HCT116 (cell line): ENCODE results near the gene OTUD7B. TPM values are rescaled to one million over a fixed set of nuclear protein-coding genes. Genes with fewer than 3 reads are reported as not detected.

Experiments used
- ATAC-seq: fragments of 200-7000 bp; cut with Tn5 transposase; 2 replicates; pipeline ENCODE4 v1.9.1; 2020; ENCODE audit warnings: mild to moderate bottlenecking, moderate library complexity
- BruUV-seq: library from RNA; stranded (reverse); fragments of 400-500 nt; replicated peaks from 2 replicates; lab custom pipeline; 2021; lab: Mats Ljungman, UMichigan
- CTCF ChIA-PET: fragments of 300-600 bp; sonication (Branson Sonifier 250); formaldehyde crosslinking; loops from one replicate; lab custom pipeline; 2021; ENCODE audit warnings: antibody characterized with exemption; lab: Charles Lee
- POLR2A ChIA-PET: fragments of 300-600, 350-600 bp; sonication (Branson Sonifier 250); formaldehyde crosslinking; loops from one replicate; lab custom pipeline; 2021; ENCODE audit warnings: antibody characterized with exemption; lab: Charles Lee
- RAD21 ChIA-PET, 2 experiments: fragments of 300-600 bp; sonication (Branson Sonifier 250); formaldehyde crosslinking; loops; one replicate each; lab custom pipeline; 2023; ENCODE audit warnings: low total read pairs in 2 of 2; ENCODE audit not compliant: uncharacterized antibody in 2 of 2, unreplicated experiment in 2 of 2, low non-redundant PET in 1 of 2; lab: Charles Lee
- DNase-seq: peaks from one replicate; pipeline ENCODE4 v3.0.0-alpha.2; 2010; ENCODE audit warnings: low read depth, low spot score
- H2AFZ ChIP-seq: fragments of 200-600 bp; shearing (Covaris generic), sonication (generic); 2 replicates; pipeline ENCODE4 v1.6.1; 2017; ENCODE audit warnings: low read depth, mixed run types, mixed read lengths, antibody characterized with exemption, low read length; ENCODE audit not compliant: poor library complexity, severe bottlenecking
- H3K27ac ChIP-seq: 2 replicates; pipeline ENCODE4 v1.5.1; 2012; ENCODE audit warnings: low read depth, low read length
- H3K27me3 ChIP-seq: fragments of 200-600 bp; sonication (generic); 2 replicates; pipeline ENCODE4 v1.6.1; 2016; ENCODE audit warnings: mixed run types, low read length, mixed read lengths; ENCODE audit not compliant: insufficient read depth
- H3K36me3 ChIP-seq, 2 experiments: fragments of 200-500 bp in 1 of 2; fragments of 200-600 bp in 1 of 2; sonication (Bioruptor generic) in 1 of 2; sonication (generic) in 1 of 2; 2 replicates each; pipeline versions ENCODE4 v1.5.1 to v1.6.1; 2014 to 2016; ENCODE audit warnings: low read length in 2 of 2, inconsistent platforms in 1 of 2, mixed read lengths in 1 of 2, mixed run types in 1 of 2; ENCODE audit not compliant: insufficient read depth in 2 of 2, control insufficient read depth in 1 of 2
- H3K4me1 ChIP-seq, 2 experiments: fragments of 200-600 bp in 1 of 2; sonication (generic) in 1 of 2; 2 replicates each; pipeline versions ENCODE4 v1.5.1 to v1.6.1; 2012 to 2017; ENCODE audit warnings: low read length in 2 of 2, inconsistent platforms in 1 of 2, mild to moderate bottlenecking in 1 of 2, mixed read lengths in 1 of 2, mixed run types in 1 of 2, moderate library complexity in 1 of 2; ENCODE audit not compliant: insufficient read depth in 2 of 2, control insufficient read depth in 1 of 2
- H3K4me2 ChIP-seq: fragments of 200-600 bp; sonication (generic); 2 replicates; pipeline ENCODE4 v1.6.1; 2017; ENCODE audit warnings: mixed run types, low read length, mixed read lengths
- H3K4me3 ChIP-seq, 2 experiments: fragments of 200-600 bp in 1 of 2; sonication (generic) in 1 of 2; replicated peaks in 1 of 2; 2 replicates each; pipeline ENCODE4 v1.5.1; 2011 to 2016; ENCODE audit warnings: low read length in 2 of 2, control low read depth in 1 of 2, low read depth in 1 of 2, mild to moderate bottlenecking in 1 of 2, mixed read lengths in 1 of 2, mixed run types in 1 of 2
- H3K79me2 ChIP-seq: fragments of 200-600 bp; sonication (generic); 2 replicates; pipeline ENCODE4 v1.6.1; 2017; ENCODE audit warnings: mild to moderate bottlenecking, mixed run types, low read length, moderate library complexity, mixed read lengths; ENCODE audit not compliant: insufficient read depth
- H3K9ac ChIP-seq: fragments of 200-600 bp; sonication (generic); 2 replicates; pipeline ENCODE4 v1.6.1; 2016; ENCODE audit warnings: low read length, mixed read lengths
- H3K9me2 ChIP-seq: fragments of 200-600 bp; sonication (generic), shearing (Covaris generic); 2 replicates; pipeline ENCODE4 v1.6.1; 2017; ENCODE audit warnings: mixed run types, mild to moderate bottlenecking, moderate library complexity; ENCODE audit not compliant: insufficient read depth
- H3K9me3 ChIP-seq, 2 experiments: fragments of 200-500 bp in 1 of 2; fragments of 200-600 bp in 1 of 2; sonication (Bioruptor generic) in 1 of 2; sonication (generic) in 1 of 2; 2 replicates each; pipeline ENCODE4 v1.6.1; 2014 to 2017; ENCODE audit warnings: low read length in 2 of 2, mixed read lengths in 2 of 2, inconsistent platforms in 1 of 2, low read depth in 1 of 2, mild to moderate bottlenecking in 1 of 2, mixed run types in 1 of 2, moderate library complexity in 1 of 2; ENCODE audit not compliant: control insufficient read depth in 1 of 2, insufficient read depth in 1 of 2
- H4K20me1 ChIP-seq: fragments of 200-600 bp; sonication (generic), shearing (Covaris generic); 2 replicates; pipeline ENCODE4 v1.6.1; 2017; ENCODE audit warnings: mixed run types, mild to moderate bottlenecking, moderate library complexity; ENCODE audit not compliant: insufficient read depth
- CBX3 ChIP-seq: IDR thresholded peaks from 2 replicates; pipeline ENCODE4 v1.6.1; 2012; ENCODE audit warnings: low read depth
- ELF1 ChIP-seq: IDR thresholded peaks from 2 replicates; pipeline ENCODE4 v1.6.1; 2012; ENCODE audit warnings: low read depth, borderline replicate concordance
- EZH2 ChIP-seq: fragments of 200-600 bp; sonication (generic); IDR thresholded peaks from 2 replicates; pipeline ENCODE4 v1.6.1; 2017; ENCODE audit warnings: antibody characterized with exemption, mixed run types
- EZH2phosphoT487 ChIP-seq: fragments of 200-600 bp; IDR thresholded peaks from 2 replicates; pipeline ENCODE4 v1.6.1; 2018; ENCODE audit warnings: antibody characterized with exemption, borderline replicate concordance
- POLR2AphosphoS5 ChIP-seq: IDR thresholded peaks from 2 replicates; pipeline ENCODE4 v1.6.1; 2011; ENCODE audit warnings: mild to moderate bottlenecking, low read depth, low read length, moderate library complexity
- RAD21 ChIP-seq: IDR thresholded peaks from 2 replicates; pipeline ENCODE4 v1.6.1; 2012; ENCODE audit warnings: low read depth, mild to moderate bottlenecking
- SIN3A ChIP-seq: IDR thresholded peaks from 2 replicates; pipeline ENCODE4 v1.6.1; 2012; ENCODE audit warnings: low read depth
- SP1 ChIP-seq: IDR thresholded peaks from 2 replicates; pipeline ENCODE4 v1.6.1; 2012; ENCODE audit warnings: low read depth
- TCF7L2 ChIP-seq: IDR thresholded peaks from 2 replicates; pipeline ENCODE4 v1.7.0; 2011; ENCODE audit warnings: borderline replicate concordance, inconsistent platforms; ENCODE audit not compliant: insufficient read depth, insufficient read length; ENCODE audit errors: extremely low read depth
- YY1 ChIP-seq: IDR thresholded peaks from 2 replicates; pipeline ENCODE4 v1.6.1; 2011; ENCODE audit warnings: low read length, low read depth, moderate library complexity, mild to moderate bottlenecking; ENCODE audit not compliant: insufficient replicate concordance; ENCODE audit errors: extremely low read depth
- ZNF274 ChIP-seq: fragments of 200-500 bp; sonication (Bioruptor generic); IDR thresholded peaks from 2 replicates; pipeline ENCODE4 v1.6.1; 2014; ENCODE audit warnings: mild to moderate bottlenecking, low read depth, low read length, inconsistent platforms
- intact Hi-C: fragments of 100-400 bp; cut with micrococcal nuclease; formaldehyde crosslinking; loops from 2 replicates; pipeline ENCODE4 v1.10.0; 2022
- total RNA-seq: library from RNA; stranded (reverse); gene quantifications from one replicate; pipeline ENCODE4 v1.2.1, GENCODE V29; 2021; ENCODE audit not compliant: unreplicated experiment
- TF ChIP-seq, protein P1 (sequence below): IDR thresholded peaks from 2 replicates; pipeline ENCODE4 v1.6.1; 2012
- TF ChIP-seq, protein P2 (sequence below): IDR thresholded peaks from 2 replicates; pipeline ENCODE4 v1.6.1; 2012

OTUD7B gene
- total RNA-seq, 1 experiment from 2014 or later: 23.7 TPM

DNA sequence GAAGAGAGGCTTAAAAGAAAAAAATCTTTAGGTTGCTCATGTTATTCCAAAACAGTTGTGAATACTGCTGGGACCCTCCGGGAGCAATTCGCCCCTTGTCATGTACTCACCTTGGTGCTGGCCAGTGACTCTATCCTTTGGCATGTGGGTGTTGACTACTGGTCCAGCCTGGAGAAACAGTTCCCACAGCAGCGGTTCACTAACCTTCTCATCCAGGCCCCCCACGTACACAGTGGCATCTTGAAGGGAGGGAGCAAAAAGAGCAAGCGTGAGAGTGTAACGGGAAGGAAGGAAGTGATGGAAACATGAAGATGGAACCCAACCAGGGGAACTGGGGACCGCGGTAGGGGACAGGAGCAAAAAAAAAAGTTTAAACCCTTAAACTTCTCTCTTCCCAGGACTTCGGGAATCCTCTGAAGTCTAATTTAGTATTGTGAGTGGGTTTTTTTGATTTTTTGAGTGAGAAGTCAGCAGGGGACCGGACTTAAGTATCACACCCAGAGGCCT is 83.4 kb downstream of the OTUD7B start:
- peak overlapping the region; percentile 89 for H3K27ac ChIP-seq
- peak overlapping the region; percentile 92 for H3K4me2 ChIP-seq
- H3K4me1 ChIP-seq: peaks cover 9 to 30% of the 10 kb centered on the region in 2 experiments; a peak in 3 of 4 replicates
- H3K27me3 ChIP-seq: no peaks in the 10 kb centered on the region
- peaks cover 5% of the 10 kb centered on the region; the same call in 1 of the 2 replicates for H4K20me1 ChIP-seq
- no peak for TF ChIP-seq ZNF274
- no peak for TF ChIP-seq TCF7L2
- TF ChIP-seq, all 23 proteins: peak for 0
- intact Hi-C loops: loop anchor here (1.0 kb wide), 1 partner anchor 39 kb away; no protein-coding TSS in a partner anchor
- CTCF ChIA-PET: no interaction called here
- Histone ChIP-seq H3K36me3 (peaks cover 36 to 45% of the 10 kb centered on the region in 2 experiments; a peak in 3 of 4 replicates), H3K79me2 (peaks cover 44% of the 10 kb centered on the region), H2AFZ (no peak overlapping the region), H3K9me3 (no peaks in the 10 kb centered on the region), H3K4me3 (peak overlapping the region; percentile 89 to 99), H3K9ac (peak overlapping the region; percentile 88), H3K9me2 (no peaks in the 10 kb centered on the region)
- ATAC-seq (0 out of 2 replicates have a peak, but pooled peaks have one; percentile 4), DNase-seq (no peak)
- RAD21 ChIA-PET: no interaction called here
- no TSS peak for BruUV-seq
- POLR2A ChIA-PET: no interaction called here

DNA sequence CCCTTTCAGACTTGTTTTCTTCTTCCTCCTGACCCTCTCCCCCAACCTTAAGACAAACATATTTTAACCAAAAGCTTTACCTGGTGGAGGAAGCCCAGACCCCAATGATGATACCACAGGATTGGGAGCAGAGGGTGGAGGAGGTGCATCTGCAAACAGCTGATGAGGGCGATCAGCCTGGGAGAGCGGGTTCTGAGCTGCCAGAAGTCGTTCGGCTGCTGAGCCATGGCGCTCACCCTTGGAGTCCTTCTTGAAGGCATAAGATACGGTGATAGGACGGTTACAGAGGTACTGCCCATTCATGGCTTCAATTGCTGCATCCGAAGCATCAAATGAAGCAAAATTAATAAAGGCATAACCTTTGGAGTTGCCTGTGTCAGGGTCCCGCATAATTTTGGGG is 84.2 kb downstream of the OTUD7B start:
- ChIA-PET RAD21 (no interaction called here), POLR2A (no interaction called here), CTCF (no interaction called here)
- Histone ChIP-seq H3K79me2 (peaks cover 44% of the 10 kb centered on the region), H3K27me3 (no peaks in the 10 kb centered on the region), H4K20me1 (peaks cover 5% of the 10 kb centered on the region; the same call in 1 of the 2 replicates), H3K27ac (no peak overlapping the region), H2AFZ (no peak overlapping the region), H3K9me2 (no peaks in the 10 kb centered on the region), H3K4me2 (peak overlapping the region; percentile 92), H3K4me3 (peak overlapping the region; percentile 89 to 99), H3K36me3 (peaks cover 36 to 45% of the 10 kb centered on the region in 2 experiments; a peak in 3 of 4 replicates), H3K4me1 (peaks cover 9 to 22% of the 10 kb centered on the region in 2 experiments; a peak in 3 of 4 replicates), H3K9me3 (no peaks in the 10 kb centered on the region), H3K9ac (peak overlapping the region; percentile 88)
- no peak for TF ChIP-seq TCF7L2
- no peak for TF ChIP-seq EZH2
- TF ChIP-seq SIN3A: no peak
- no peak for TF ChIP-seq EZH2phosphoT487
- no peak for TF ChIP-seq YY1
- no peak for TF ChIP-seq POLR2AphosphoS5
- TF ChIP-seq RAD21: no peak
- TF ChIP-seq, protein P1, sequence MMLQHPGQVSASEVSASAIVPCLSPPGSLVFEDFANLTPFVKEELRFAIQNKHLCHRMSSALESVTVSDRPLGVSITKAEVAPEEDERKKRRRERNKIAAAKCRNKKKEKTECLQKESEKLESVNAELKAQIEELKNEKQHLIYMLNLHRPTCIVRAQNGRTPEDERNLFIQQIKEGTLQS: no peak
- no peak for TF ChIP-seq ELF1
- TF ChIP-seq CBX3: no peak
- no peak for TF ChIP-seq SP1
- TF ChIP-seq, protein P2, sequence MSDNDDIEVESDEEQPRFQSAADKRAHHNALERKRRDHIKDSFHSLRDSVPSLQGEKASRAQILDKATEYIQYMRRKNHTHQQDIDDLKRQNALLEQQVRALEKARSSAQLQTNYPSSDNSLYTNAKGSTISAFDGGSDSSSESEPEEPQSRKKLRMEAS: no peak
- TSS peak; percentile 61 for BruUV-seq
- intact Hi-C loops: no loop called here
- ATAC-seq (no peak), DNase-seq (no peak)
